ENCODE measurements around the gene RALGAPA2.

The RALGAPA2 gene

DNA sequence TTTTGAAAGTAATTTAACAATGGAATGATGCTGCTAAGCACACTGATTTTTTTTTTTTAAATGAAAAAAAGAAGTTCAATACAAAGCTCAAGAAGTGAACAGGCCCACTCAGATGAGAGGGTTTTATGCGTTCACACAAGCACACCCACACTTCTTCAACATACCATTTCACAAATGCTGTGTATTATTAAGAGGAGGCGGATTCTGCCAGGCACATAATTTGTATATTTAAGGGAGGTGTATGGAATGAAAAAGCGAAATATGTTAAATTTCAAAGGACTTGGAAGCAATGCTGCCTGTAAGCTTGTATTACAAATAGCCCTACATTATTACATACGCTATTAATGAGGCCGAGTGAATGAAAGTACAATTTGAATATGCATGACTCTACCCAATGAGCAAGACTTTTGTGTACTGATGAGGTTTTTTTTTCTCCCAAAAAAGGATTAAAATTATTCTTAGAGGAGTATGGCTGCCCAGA is 220.6 kb downstream of the RALGAPA2 start:
- DNase-seq, result no peak

DNA sequence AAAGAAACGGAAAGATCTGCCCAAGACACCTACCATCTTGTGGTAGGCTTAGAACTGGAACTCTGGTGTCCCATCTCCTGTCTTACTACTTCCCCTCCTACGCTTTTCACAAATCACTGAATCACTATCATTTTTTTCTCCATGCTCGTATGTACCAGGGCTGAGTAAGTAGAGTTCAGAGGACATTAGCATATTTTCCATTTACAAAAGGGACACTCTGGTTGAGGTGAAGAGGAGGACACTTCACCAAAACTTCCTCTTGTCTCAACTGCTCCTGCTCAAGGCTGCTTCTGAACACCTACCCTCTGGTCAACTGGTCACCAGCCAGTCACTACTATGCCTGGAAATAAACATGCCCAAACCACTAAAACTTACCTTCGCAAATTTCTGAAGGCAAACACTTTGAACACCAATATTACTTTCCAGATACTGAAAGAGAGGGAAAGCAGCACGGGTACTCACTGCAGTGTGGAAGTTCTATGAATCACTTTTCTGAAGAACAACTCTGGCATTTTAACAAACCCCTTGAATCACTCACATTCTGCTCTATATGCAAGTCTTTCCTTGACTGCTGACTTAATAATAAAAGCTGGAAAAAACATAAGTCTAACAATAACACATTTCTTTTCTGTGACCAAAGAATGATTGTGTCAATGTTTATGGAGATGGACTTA is 221.2 kb downstream of the RALGAPA2 start:
- peak; percentile 53 for DNase-seq

DNA sequence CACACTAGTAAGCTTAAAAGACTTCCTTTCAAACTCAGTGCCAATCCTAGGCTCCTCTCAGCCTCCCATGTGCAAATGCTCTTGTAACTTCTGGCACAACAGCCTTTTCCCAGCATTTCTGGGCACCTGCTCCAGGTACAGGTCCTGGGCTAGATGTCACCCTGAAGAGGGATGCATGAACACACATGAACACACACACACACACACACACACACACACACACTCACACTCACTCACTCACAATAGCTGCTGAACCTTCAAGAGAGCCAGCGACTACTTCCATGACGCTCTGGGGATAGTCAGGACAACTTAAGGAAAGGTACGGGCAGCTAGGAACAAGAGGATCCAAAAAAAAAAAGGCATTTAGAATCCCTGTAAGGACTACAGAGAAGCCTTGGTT is 221.8 kb downstream of the RALGAPA2 start:
- DNase-seq, result no peak

DNA sequence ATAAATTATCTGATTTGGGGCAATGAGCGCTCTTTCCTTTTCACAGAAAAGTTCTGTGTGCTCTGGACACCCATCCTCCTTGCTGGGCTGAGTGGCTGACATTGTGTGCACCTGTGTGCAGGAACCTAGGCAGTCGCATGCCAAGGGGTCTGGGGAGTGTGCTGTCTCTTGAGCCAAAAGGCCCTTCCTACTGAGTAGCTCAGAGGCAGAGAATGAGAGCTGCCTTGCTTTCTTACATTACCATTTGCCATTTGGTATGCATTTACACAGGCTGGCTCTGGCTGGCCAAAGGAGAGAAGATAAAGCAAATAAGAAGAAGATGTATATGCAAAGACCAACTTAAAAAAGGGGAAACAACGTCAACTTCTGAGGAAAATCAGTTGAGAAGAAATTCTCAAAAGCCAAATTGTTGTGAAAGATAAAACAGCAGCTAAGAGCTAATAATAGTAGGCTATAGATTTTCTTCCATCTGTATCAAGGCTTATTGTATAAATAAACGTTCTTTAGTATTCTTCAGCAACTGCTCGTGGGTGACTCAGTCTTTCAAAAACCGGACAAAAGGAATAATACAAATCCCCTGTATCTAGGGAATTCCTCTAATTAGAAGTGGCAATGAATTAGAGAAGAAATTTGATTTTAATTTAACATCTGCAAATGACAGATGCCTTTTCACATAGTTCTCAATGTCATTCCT is 222.6 kb downstream of the RALGAPA2 start:
- no peak for DNase-seq

DNA sequence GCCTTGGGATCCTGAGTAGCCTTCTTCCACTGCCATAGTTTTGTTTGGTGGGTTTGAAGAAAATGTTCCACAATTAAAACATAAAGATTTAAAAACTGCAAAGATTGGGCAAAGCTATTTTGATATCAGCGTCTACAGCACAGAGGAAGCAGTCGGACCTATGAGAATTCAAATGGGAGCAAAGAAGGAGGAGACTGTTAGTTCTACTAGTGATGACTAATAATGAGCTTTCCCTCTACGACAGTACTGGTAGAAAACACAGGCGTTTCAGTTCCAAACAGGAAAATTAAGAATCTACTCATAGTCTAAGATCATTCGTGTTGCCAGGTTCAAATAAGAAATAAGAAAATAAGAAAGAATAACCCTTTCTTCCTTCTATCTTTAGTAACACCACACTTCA is 223.4 kb downstream of the RALGAPA2 start:
- DNase-seq, result no peak

DNA sequence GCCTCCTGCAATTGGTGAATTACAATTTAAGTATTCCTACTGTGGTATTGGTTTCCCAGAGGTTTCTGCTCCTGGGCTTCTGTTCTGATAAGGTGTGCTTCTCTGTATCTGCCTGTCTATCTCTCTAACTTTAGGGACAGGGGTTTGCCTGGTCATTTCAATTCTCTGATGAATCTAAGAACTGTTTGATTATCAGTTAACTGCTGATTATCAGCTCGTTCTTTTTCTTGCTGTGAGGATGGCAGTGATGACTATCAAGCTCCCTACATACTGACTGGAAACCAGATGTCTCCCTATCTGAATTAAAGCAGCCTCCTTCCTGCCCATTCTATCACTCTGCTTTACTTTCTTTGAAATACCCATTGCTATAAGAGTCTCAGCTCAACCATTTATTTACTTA is 224.1 kb downstream of the RALGAPA2 start:
- DNase-seq, result no peak

DNA sequence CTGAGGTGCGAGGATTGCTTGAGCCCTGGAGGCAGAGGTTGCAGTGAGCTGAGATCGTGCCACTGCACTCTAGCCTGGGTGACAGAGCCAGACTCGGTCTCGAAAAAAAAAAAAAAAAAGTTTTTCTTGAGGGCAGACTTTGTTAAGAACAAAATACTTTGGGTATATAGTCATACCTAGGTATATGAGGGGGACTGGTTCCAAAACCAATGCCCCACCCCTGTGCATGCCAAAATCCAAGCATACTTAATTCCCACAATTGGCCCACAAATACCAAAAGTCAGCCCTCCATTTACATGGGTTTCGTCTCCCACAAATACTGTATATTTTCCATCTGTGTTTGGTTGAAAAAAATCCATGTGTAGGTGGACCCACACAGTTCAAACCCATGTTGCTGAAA is 224.6 kb downstream of the RALGAPA2 start:
- DNase-seq, result peak; percentile 46

DNA sequence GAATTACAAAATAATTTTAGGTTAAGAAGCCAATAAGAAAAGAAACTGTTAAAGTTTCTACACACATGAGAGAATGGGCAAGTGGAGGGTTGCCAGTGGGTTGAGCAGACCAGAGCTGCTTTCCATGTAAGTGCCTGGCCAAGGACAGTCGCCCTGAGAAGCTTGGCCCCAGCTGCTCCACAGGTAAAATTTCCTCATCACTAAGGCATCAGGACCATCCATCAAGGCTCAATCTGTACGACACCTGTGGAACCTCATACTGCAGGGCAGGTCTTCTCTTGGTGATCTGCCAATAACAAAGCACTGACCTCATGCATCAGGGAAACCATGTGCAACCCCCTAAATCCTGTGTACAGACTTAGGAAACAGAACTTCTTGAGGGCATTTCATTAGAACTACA is 229.1 kb downstream of the RALGAPA2 start:
- DNase-seq, result no peak

DNA sequence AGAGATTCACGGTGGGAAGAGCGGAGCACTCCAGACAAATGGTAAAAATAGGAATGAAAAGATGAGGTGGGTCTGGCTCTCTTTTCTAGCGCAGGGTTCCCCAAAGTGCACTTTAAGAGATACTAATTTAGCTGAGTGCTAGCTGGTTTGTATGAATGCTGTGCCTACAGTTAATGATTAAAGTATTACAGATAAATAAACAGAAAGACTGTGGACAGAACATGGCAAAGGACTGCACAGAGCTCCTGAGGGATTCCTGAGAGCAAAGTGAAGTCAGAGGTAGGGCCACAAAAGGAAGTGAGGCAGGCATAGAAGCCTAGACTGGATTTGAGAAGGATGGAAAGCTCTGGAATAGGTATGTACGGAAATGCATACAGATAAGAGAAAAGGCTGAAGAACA is 230.0 kb downstream of the RALGAPA2 start:
- DNase-seq, result no peak

DNA sequence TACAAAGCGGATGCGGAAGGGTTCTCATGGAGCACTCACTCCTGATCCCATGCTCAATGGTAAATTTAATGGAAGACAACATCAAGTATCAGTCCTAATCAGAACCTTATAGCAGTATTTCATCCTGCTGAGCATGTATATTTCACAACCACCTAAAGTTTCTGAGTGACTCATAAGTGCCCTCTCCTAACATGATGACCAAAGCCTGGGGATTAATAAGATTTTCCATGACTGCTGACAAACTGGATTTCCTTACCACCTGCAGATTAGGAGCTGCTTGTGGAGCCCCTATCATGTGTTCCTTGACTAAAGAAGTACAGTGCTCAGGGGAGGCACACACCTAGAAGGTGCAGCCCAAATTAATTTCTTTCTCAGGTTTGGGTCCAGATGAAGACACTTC is 231.8 kb downstream of the RALGAPA2 start:
- DNase-seq, result peak; percentile 61

DNA sequence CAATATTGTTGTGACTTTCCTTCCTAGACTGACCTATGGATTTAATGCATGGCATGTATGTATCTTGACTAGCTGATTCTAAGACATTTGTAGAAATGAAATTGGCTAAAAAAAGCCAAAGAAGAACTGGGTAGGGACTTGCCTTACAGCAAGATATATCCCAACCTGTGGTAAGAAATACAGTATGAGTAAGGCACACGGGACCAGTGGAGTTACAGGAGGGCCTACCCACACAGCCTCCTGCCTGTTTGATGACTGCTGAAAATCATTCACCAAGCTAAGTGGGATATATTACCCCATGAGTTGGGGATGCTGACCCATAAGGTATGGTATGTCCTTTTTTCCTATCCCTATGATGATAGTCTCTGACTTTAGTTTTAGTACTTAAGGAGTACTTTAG is 232.3 kb downstream of the RALGAPA2 start:
- no peak for DNase-seq

DNA sequence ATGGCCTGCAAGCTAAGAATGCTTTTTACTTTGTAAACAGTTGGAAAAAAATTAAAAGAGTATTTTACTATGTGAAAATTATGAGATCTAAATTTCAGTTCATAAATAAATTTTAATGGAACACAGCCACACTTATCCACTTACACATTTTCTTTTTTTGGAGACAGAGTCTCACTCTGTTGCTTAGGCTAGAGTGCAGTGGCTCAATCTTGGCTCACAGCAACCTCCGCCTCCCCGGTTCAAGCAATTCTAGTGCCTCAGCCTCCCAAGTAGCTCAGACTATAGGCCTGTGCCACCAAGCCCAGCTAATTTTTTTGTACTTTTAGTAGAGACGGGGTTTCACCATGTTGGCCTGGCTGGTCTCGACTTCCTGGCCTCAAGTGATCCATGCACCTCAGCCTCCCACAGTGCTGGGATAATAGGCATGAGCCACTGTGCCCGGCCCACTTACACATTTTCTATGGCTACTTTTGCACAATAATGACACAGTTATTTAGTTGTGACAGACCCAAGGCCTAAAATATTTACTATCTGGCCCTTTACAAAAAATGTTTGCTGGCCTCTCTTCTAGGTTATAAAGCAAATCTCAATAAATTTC is 234.9 kb downstream of the RALGAPA2 start:
- DNase-seq, result no peak

DNA sequence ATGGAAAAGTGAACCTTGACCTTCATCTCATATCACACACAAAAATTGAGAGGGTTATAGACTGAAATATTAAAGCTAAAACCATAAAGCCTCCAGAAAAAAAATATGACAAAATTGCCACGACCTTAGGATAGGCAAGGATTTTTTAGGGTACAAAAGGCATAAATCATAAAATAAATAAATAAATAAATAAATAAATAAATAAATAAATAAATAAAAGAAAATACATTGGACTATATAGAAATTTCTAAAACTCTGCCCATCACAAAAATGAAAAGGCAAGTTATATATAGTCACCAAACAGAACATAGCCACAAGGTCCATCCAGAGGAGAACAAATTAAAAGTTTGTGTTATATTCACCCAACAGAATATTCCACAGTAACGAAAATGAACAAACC is 235.9 kb downstream of the RALGAPA2 start:
- no peak for DNase-seq

DNA sequence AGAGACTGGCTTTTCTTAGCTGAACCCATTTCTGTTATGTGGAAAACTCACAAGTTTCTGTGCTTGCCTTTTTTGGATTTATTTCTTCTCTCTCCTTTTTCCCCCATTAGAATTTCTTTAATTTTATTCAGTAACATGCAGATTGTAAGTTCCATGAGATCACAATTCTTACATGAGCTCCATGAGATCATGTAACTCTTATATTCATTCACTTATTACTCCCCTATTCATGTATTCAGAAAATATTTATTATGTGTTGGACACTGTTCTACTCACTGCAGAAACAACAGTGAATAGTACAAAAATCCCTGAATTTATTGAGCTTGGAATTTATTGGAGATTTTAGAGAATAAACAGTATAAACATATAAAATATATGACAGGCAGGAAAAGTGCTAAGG is 238.8 kb downstream of the RALGAPA2 start:
- DNase-seq, result no peak

DNA sequence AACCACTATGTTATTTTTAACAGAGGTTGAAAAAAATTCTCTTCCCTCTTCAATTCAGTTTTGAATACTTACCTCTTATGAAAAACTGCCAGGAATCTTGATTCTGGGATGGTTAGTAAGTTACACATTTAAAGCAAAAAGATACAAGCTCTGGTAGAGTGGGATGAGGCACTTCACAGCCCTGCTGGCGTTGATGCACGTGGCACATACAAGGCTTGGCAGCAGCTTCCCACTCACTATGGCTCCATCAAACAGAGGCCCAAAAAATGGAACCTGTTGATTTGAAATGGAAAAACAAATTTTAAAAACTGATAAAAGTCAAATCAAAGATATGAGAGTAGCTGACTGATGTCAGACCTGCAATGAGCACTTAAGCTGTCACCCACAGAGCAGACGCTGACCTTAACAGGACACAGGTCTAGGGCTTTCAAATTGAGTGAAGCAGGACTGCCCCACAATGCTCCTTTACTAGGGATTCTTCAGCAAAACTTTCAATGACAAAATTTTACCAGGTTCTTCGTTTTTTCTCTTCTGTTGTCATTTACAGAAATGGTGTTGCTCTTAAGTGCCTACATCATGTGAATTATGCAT is 239.7 kb downstream of the RALGAPA2 start:
- DNase-seq, result no peak

DNA sequence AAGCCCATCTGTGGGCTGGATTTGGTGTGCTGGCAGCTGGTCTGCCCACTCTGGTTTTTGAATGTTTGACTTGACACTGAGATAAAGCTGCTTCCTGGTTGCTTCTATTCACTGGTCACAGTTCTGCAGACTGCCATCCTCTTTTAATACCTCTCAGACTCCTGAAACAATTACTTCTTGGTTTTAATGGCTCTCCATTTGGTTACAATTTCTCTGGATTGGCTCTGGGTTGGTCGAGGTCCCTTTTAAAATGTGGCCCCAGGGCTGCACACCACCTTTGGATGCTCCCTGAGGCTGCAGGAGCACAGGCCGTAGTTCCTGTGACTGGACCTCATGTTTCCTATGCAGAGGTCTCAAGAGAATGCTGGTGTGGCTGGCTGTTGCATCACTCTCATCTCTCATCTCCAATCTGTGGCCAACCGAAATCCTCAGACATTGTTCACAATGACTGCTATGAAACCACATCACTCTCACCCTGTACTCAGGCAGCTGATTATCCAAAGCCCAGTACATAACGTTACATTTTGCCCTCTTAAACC is 246.0 kb downstream of the RALGAPA2 start:
- DNase-seq, result peak; percentile 84

DNA sequence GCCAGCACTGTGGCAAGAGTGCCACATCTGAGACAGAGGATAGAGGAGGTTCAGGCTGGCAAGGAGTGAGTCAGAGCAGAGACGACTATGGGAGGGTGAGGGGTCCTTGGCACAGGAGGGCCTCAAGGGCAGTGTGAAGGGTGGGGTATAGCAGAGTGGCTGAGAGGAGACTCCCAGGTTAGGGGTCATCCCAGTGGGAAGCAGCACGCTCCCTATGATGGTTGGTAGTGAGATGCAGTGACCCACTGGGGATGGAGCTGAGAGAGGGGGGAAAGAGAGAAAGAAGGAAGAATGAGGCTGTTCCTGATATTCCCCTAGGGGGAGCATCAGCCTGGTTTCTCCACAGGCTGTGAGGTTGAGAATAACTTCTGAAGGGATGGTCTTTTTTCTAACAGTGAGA is 247.2 kb downstream of the RALGAPA2 start:
- no peak for DNase-seq

DNA sequence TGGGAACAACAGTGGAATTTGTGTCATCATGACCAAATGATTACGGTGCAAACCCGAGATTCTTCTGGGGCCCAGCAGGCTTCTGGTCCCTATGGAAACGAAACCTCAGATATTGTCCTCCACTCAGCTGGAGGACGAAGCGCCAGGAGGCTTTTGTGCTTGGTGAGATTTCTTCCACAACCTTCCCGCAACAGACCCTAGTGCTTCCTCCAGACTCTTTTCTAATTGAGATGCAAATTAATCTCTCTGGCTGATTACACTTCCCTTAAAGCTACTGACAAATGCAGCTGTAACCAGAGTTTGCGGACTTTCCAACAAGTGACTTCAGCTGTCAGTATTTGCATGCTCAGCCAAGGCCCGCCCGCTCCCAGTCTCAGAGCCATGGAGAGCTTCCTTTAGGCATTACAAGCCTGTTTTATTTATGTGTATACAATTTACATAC is 248.5 kb downstream of the RALGAPA2 start:
- DNase-seq, result peak; percentile 23

DNA sequence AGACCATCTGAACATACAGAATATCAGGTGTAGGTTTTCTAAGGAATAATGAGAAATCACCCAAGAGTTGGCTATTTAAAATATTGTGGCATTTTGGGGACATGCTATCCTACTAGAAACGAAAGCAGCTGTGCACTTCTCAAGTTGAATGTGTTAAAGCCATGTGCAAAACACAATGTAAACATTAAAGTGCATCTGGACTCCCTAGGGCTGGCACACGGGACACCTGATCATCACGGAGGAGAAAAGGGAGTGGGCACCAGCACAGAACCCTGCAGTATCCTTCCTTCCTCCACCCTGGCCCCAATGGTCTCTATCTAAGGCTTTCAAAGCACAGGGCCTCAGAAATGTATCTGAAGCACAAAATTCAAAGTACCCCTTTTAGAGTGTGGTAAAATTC is 250.3 kb downstream of the RALGAPA2 start:
- DNase-seq, result no peak

DNA sequence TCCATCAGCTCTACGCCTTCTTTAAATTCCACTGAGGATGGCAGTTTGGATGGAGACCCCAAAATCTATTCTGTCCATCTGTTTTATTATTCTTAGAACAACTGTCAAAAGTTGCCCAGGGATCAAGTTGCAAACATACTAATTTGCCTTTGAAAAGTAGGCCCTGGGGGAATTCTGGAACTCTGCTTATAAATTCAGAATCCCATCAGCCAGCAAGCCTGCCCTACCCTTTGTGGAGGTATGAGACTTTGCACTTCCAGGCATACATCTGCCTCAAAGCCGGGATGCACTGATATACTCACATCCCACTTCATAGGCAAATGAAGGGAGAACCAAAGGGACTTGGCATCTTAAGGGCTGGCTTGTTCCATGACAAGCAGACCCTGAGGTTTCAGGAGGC is 250.9 kb downstream of the RALGAPA2 start:
- DNase-seq, result no peak

DNA sequence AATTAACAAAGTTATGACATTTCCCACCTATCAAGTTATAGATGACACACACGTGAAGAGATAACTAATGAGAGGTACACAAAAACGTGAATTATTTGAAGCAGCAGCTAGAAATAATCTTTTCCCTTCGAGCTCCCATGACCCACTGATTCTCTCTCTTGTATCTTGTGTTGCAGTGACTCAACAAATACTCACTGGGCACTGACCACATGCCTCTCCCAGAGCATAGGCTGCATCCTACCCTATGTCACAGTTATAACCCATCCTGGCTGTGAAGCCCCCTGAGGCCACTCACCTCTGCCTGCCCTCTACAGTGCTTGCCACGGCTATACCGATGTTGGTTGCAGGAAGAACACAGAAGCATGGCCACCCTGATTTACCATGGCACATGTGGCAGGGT is 252.7 kb downstream of the RALGAPA2 start:
- DNase-seq, result no peak

DNA sequence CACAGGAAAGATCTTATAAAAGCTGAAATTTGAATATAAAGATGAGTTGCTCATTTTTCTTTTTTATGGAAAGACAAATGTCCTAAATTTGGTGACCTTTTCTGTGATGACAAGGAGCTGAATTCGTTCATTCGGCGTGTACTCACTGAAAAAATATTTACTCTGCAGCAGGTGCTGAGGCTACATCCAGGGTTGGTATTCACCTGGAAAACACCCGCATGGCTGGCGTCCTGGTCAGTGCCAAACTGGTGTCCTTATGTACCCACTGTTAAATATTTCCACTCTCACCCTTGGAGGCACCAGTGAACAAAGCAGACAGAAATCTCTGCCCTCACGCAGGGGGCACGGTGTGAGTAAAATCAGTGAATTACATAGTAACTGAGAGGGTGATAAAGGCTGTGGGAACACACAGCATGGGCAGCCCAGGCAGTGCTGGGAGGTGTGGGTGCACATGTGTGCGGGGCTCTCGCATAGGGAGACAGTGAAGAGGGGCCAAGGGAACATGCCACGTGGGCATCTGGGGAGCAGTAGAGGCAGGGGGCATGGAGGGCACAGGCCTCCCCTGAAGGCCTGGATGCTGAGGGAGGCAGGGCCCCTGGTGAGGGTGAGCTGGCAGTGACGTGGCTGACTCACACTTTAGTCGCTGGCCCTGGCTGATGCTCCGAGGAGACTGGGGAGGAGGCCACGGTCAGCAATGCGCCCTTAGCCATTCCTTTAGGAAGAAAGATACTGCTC is 254.9 kb downstream of the RALGAPA2 start:
- DNase-seq, result peak; percentile 14

DNA sequence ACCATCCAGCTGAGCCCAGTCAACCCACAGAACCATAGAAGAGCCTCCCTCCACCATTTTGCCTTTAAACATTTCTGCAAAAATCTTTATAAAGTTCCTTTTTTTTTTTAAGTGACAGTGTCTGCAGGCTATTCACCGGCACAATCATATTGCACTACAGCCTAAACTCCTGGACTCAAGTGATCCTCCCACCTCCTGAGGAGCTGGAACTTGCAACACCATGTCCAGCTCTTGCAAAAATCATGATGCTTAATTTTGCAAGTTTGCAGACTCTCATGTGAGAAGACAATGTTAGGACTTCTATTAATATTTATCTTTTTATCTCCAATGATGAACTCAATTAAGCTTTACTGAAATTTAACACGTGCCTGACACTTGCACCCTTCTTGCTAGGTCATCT is 255.7 kb downstream of the RALGAPA2 start:
- no peak for DNase-seq
